Natural killer cell treated with Interleukin-12 subunit alpha and Interleukin-12 subunit beta and Interleukin-15 and Interleukin-18, amount 100 ng/mL, for 72 hours (primary cell): ENCODE measurements around the gene CYGB. TPM values are rescaled to one million over a fixed set of nuclear protein-coding genes. Genes with fewer than 3 reads are reported as not detected.
A peak's percentile ranks its signal among the peaks of the same experiment; 100 is the strongest.
"Not testable (repeated sequence)": the region's sequence is repeated elsewhere in the genome, so short reads cannot be mapped to it uniquely, and the experiment has no call there.

ENCODE experiments used
- ATAC-seq, 2 donors: fragments of 150-1000 bp; cut with Tn5 transposase in 1 of 2; sonication (Bioruptor Pico), chemical (Tn5 transposase) in 1 of 2; 2 replicates each; pipeline ENCODE4 v1.10.0; 2021
- DNase-seq: peaks from one replicate; pipeline ENCODE4 v3.0.0; 2022; ENCODE audit warnings: low spot score
- H3K27ac Mint-ChIP-seq, 2 donors: 1 replicate in 1 of 2; 2 replicates in 1 of 2; pipeline ENCODE4 v1.8.0; 2022; ENCODE audit warnings: mixed read lengths in 2 of 2, mild to moderate bottlenecking in 1 of 2, moderate library complexity in 1 of 2
- H3K27me3 Mint-ChIP-seq, 2 donors: 1 replicate in 1 of 2; 2 replicates in 1 of 2; pipeline ENCODE4 v1.8.0; 2022; ENCODE audit warnings: mixed read lengths in 2 of 2
- H3K36me3 Mint-ChIP-seq: one replicate; pipeline ENCODE4 v1.8.0; 2022; ENCODE audit warnings: mixed read lengths
- H3K4me1 Mint-ChIP-seq, 2 donors: 1 replicate in 1 of 2; 2 replicates in 1 of 2; pipeline ENCODE4 v1.8.0; 2022; ENCODE audit warnings: low read depth in 2 of 2, mixed read lengths in 2 of 2, mild to moderate bottlenecking in 1 of 2
- H3K4me3 Mint-ChIP-seq: one replicate; pipeline ENCODE4 v1.8.0; 2022; ENCODE audit warnings: mixed read lengths
- H3K9me3 Mint-ChIP-seq: 2 replicates; pipeline ENCODE4 v1.8.0; 2022; ENCODE audit warnings: mixed read lengths
- total RNA-seq, 2 donors: library from RNA; stranded (reverse); gene quantifications; one replicate each; pipeline ENCODE4 v1.2.3, GENCODE V29; 2022

Gene CYGB
- total RNA-seq, 2 donors from 2014 or later: 1.0 to 2.9 TPM

GRCh38 chr17:76523084-76524037 is 14.1 kb downstream of the CYGB start:
- H3K4me1 Mint-ChIP-seq: peaks cover 28 to 42% of the 10 kb centered on the region in 2 donors
- H3K9me3 Mint-ChIP-seq: no peaks in the 10 kb centered on the region
- no peaks in the 10 kb centered on the region for H3K27me3 Mint-ChIP-seq
- H3K36me3 Mint-ChIP-seq: no peaks in the 10 kb centered on the region
- peak; percentile 81 for DNase-seq
- H3K4me3 Mint-ChIP-seq: peak overlapping the region; percentile 20
- H3K27ac Mint-ChIP-seq: peak overlapping the region in 1 of 2 donors; percentile 51
- peak; percentile 80 to 85 for ATAC-seq

DNA sequence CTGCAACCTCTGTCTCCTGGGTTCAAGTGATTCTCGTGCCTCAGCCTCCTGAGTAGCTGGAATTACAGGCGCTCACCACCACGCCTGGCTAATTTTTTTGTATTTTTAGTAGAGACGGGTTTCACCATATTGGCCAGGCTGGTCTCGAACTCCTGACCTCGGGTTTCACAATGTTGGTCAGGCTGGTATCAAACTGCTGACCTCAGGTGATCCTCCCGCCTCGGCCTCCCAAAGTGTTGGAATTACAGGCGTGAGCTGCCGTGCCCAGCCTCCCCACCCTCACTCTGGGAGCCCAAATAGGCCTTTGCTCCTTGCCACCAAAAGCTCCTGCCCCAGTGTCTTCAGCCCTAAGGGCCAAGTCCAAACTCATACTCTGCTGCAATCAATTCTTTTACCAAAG is 15.8 kb downstream of the CYGB start:
- peaks cover 17 to 37% of the 10 kb centered on the region in 2 donors for H3K4me1 Mint-ChIP-seq
- H3K4me3 Mint-ChIP-seq, H3K27ac Mint-ChIP-seq, DNase-seq, ATAC-seq, H3K9me3 Mint-ChIP-seq, H3K27me3 Mint-ChIP-seq, H3K36me3 Mint-ChIP-seq: not testable (repeated sequence)

- no peak overlapping the region for H3K4me3 Mint-ChIP-seq
- no peaks in the 10 kb centered on the region for H3K27me3 Mint-ChIP-seq
- DNase-seq (no peak), ATAC-seq (no peak)
- H3K9me3 Mint-ChIP-seq: no peaks in the 10 kb centered on the region
- no peaks in the 10 kb centered on the region for H3K36me3 Mint-ChIP-seq
- H3K4me1 Mint-ChIP-seq: peaks cover 17 to 40% of the 10 kb centered on the region in 2 donors
- H3K27ac Mint-ChIP-seq: peak overlapping the region in 1 of 2 donors; percentile 75
Observed at GRCh38 chr17:76521262-76521661, 16.2 kb downstream of the CYGB start.

DNA sequence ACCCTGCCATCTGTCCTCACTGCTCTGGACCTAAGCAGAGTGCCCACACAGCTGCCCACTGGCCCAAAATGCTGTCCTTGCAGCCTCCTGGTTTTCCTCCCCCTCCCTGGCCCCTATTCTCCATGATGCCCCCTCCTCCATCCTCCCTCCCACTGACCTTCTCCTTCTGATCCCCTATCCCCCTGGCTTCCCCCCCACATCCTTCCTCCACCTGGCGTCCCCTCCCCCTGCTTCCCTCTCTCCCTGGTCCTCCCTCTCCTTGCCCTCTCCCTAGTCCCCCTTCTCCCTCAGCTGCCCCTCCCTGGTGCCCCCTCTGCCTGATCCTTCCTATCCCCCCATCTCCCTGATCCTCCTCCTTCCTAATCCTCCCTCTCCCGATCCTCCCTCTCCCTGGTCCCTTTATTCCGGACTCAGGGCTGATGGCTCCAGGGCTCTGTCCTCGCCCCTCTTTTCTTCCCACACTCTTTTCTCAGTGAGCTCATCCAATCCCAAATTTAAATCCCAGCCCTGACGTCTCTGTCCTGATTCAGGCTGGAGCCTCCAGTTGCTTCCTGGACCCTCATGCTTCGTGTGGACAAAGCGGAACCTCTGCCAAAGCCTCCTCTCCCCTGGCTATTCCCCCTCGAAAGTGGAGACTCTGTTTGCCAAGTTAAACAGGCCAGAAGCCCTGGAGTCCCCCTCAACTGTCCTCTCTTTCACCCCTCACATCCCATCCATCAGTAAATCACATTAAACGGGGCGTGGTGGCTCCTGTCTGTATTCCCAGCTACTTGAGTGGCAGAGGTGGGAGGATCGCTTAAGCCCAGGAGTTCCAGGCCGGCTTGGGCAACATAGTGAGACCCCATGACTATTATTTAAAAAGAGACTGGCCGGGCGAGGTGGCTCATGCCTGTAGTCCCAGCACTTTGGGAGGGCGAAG is 18.2 kb downstream of the CYGB start:
- peaks cover 31 to 42% of the 10 kb centered on the region in 2 donors for H3K4me1 Mint-ChIP-seq
- no peak overlapping the region for H3K4me3 Mint-ChIP-seq
- H3K9me3 Mint-ChIP-seq: no peaks in the 10 kb centered on the region
- no peaks in the 10 kb centered on the region for H3K36me3 Mint-ChIP-seq
- ATAC-seq (no peak), DNase-seq (no peak)
- no peaks in the 10 kb centered on the region for H3K27me3 Mint-ChIP-seq
- peak overlapping the region; percentile 35 to 75 for H3K27ac Mint-ChIP-seq

- Mint-ChIP-seq H3K36me3 (no peaks in the 10 kb centered on the region), H3K4me1 (peaks cover 34 to 45% of the 10 kb centered on the region in 2 donors), H3K9me3 (no peaks in the 10 kb centered on the region), H3K27me3 (no peaks in the 10 kb centered on the region), H3K4me3 (no peak overlapping the region), H3K27ac (peak overlapping the region in 1 of 2 donors; percentile 75)
- peak; percentile 65 for DNase-seq
- no peak for ATAC-seq
Observed at GRCh38 chr17:76517638-76518038, 19.9 kb downstream of the CYGB start.

- Mint-ChIP-seq H3K27me3 (no peaks in the 10 kb centered on the region), H3K36me3 (no peaks in the 10 kb centered on the region), H3K4me3 (peak overlapping the region; percentile 65), H3K27ac (peak overlapping the region; percentile 87 to 95), H3K9me3 (no peaks in the 10 kb centered on the region), H3K4me1 (peaks cover 43 to 51% of the 10 kb centered on the region in 2 donors)
- DNase-seq (peak; percentile 97), ATAC-seq (peak; percentile 93 to 94)
Observed at GRCh38 chr17:76515274-76515949, 22.1 kb downstream of the CYGB start.

DNA sequence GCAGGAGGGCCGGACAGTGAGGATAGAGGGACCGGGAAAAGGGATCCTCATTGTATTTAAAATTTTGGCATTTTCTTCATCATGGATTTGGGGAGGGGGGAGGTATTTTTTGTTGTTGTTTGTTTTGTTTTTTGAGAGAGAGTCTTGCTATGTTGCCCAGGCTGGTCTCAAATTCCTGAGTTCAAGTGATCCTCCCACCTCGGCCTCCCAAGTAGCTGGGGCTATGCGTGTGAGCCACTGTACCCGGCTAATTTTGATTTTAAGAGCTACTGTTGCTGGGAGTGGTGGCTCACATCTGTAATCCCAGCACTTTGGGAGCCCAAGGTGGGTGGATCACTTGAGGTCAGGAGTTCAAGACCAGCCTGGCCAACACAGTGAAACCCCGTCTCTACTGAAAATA is 23.2 kb downstream of the CYGB start:
- peaks cover 38 to 46% of the 10 kb centered on the region in 2 donors for H3K4me1 Mint-ChIP-seq
- H3K9me3 Mint-ChIP-seq, ATAC-seq, H3K36me3 Mint-ChIP-seq, DNase-seq, H3K27me3 Mint-ChIP-seq: not testable (repeated sequence)
- H3K27ac Mint-ChIP-seq: peak overlapping the region; percentile 87 to 95
- peak overlapping the region; percentile 65 for H3K4me3 Mint-ChIP-seq

DNA sequence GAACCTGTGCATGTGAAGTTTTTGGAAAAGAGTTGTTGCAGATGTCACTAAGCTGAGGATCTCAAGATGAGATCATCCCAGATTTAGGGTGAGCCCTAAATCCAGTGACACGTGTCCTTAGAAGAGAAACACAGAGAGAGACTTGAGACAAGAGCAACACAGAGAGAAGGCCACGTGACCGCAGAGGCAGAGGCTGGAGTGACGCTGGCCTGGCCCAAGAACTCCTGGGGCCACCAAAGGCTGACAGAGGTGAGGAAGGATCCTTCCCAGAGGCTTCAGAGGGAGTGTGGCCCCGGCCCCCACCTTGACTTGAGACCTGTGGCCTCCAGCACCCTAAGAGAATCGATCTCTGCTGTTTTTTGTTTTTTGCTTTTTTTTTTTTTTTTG is 24.2 kb downstream of the CYGB start:
- ATAC-seq: no peak
- Mint-ChIP-seq H3K4me3 (peak overlapping the region; percentile 64), H3K9me3 (no peaks in the 10 kb centered on the region), H3K27ac (peak overlapping the region; percentile 87 to 95), H3K27me3 (no peaks in the 10 kb centered on the region), H3K4me1 (peaks cover 38 to 46% of the 10 kb centered on the region in 2 donors), H3K36me3 (no peaks in the 10 kb centered on the region)
- DNase-seq: no peak

GRCh38 chr17:76512366-76513305 is 24.9 kb downstream of the CYGB start:
- DNase-seq (no peak), ATAC-seq (no peak)
- peak overlapping the region; percentile 64 for H3K4me3 Mint-ChIP-seq
- peaks cover 38 to 44% of the 10 kb centered on the region in 2 donors for H3K4me1 Mint-ChIP-seq
- no peaks in the 10 kb centered on the region for H3K27me3 Mint-ChIP-seq
- H3K9me3 Mint-ChIP-seq: no peaks in the 10 kb centered on the region
- H3K27ac Mint-ChIP-seq: peak overlapping the region; percentile 87 to 95
- no peaks in the 10 kb centered on the region for H3K36me3 Mint-ChIP-seq

DNA sequence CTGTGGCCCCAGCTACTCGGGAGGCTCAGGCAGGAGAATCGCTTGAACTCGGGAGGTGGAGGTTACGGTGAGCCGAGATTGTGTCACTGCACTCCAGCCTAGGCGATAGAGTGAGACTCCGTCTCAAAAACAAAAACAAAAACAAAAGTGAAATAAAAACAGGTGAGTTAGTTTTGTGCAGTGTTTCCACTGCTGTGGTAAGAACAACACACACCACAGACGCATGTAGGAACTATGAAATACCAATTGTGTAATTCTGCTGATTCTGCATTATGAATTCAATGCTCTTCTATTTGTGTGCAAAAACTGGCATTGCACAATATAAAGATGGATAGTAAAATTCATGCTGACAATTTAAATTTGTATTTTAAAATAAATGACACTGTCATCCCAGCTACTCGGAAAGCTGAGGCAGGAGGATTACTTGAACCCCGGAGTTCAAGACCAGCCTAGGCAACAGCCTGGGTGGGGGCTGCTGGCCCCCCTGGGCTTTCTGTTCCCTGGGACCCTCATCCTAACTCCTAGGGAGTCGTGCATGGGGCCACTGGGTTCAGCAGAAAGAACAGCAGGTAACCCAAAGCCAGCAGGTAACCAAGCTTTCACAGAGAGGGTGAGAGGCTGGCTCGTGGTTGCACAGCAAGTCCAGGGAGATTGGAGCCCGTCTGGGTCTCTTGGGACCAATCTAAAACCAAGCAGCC is 25.7 kb downstream of the CYGB start:
- DNase-seq (no peak), ATAC-seq (no peak)
- peaks cover 38 to 49% of the 10 kb centered on the region in 2 donors for H3K4me1 Mint-ChIP-seq

GRCh38 chr17:76510831-76511244 is 26.7 kb downstream of the CYGB start:
- Mint-ChIP-seq H3K36me3 (no peaks in the 10 kb centered on the region), H3K9me3 (no peaks in the 10 kb centered on the region), H3K4me1 (peaks cover 36 to 46% of the 10 kb centered on the region in 2 donors), H3K27me3 (no peaks in the 10 kb centered on the region), H3K27ac (peak overlapping the region; percentile 15 to 73), H3K4me3 (peak overlapping the region; percentile 6)
- ATAC-seq (no peak), DNase-seq (no peak)

More for the DNA sequence above, 25.7 kb downstream of the CYGB start:
- H3K27me3 Mint-ChIP-seq: no peaks in the 10 kb centered on the region
- H3K4me3 Mint-ChIP-seq: peak overlapping the region; percentile 6
- peak overlapping the region; percentile 15 to 73 for H3K27ac Mint-ChIP-seq
- no peaks in the 10 kb centered on the region for H3K9me3 Mint-ChIP-seq
- H3K36me3 Mint-ChIP-seq: no peaks in the 10 kb centered on the region
